Activated CD4-positive, alpha-beta T cell treated with anti-CD3 and anti-CD28 coated beads, Interleukin-2, amount 50 U/mL, for 16 hours (primary cell): ENCODE results near the gene OLFM3.

Source experiments
- DNase-seq: peaks from one replicate; pipeline ENCODE4 v3.0.0-alpha.2; 2020

OLFM3 gene

DNA sequence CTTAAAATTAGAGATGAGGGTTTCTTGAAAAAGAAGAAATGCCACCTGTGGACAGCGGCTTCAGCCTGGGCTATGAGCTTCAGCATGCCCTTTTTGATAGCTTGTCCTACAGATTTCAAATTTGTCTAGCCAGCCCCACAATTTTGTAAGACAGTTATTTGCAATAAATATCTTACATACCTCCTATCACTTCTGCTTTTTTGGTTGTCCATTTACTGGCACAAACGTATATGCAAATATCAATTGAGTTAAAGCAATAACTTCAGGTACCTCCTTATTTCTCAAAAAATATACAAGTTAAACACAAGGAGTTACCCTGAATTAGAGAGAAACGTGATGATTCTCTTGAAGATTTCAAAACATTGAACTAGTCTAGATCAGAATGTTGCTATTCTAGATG, 53.5 kb downstream of the OLFM3 start:
- DNase-seq = no peak

DNA sequence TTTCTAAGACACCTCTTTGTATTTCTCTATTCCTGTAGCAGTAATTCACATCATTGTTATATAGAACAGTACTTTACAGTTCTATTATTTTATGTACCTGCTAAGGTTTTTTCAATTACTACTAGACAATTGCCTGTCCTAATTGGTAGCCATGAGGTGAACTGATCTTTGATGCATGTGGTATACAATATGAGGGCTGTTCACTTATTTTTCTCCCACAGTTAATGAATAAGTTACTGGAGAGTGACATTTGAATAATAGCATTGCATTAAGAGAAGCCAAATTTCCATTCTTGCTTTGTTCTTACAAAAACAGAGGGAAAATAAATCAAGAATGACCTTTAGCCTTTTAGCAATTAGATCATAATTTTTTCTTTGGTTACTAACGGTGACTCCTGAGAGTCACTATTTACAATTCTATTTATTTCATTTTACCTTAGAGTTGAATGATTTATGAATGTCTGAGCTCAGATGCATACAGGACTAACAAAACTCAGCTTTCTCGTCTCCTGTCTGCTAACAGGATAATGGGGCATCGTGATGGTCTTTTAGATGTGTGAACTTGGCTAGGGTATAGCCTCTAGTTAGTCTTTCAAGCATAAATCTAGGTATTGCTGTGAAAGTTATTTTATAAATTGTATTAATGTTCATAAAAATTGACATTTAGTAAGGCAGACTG, 54.1 kb downstream of the OLFM3 start:
- no peak for DNase-seq

- no peak for DNase-seq
Observed at GRCh38 chr1:101938681-101939080, 58.0 kb downstream of the OLFM3 start.

GRCh38 chr1:101929343-101929742, 67.4 kb downstream of the OLFM3 start:
- no peak for DNase-seq

DNA sequence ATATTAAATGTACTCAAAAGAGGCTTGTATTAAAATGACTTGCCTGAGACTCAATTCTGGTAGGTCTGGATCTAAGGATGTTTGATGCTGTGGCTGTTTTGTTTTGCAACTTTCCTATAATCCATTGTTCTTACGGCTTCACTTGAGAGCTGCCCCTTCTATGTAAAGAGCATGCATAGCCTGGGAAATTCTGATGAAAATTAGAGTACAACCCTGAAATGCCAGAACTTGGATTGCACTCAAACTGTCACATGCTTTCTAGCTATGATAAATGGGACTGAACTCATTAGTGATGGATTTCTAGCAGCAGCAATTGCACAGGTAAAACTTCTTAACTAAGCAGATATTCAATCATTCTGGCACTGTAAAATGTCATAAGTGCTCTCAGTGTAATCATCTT, 67.9 kb downstream of the OLFM3 start:
- no peak for DNase-seq

- no peak for DNase-seq
Observed at GRCh38 chr1:101924700-101925099, 72.0 kb downstream of the OLFM3 start.

- no peak for DNase-seq
Observed at GRCh38 chr1:101920577-101920976, 76.1 kb downstream of the OLFM3 start.

DNA sequence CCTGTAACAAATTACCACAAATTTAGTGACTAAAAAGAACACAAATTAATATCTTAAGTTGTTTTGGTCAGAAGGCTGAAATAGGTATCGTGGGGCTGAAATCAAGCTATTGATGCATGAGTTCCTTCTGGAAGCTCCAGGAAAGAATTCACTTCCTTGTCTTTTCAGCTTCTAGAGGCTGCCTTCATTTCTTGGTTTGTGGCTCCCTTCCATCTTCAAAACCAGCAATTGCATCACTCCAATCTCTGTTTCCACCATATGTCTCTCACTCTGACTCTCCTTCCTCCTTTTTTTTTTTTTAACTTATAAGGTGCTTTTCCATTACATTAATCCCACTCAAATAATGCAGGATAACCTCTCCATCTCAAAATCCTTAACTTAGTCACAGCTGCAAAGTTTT, 78.4 kb downstream of the OLFM3 start:
- no peak for DNase-seq

GRCh38 chr1:101915597-101915996, 81.1 kb downstream of the OLFM3 start:
- DNase-seq = no peak

GRCh38 chr1:101914473-101915242, 82.1 kb downstream of the OLFM3 start:
- DNase-seq = no peak

- DNase-seq = no peak
Observed at GRCh38 chr1:101911894-101912293, 84.8 kb downstream of the OLFM3 start.

GRCh38 chr1:101908980-101909379, 87.7 kb downstream of the OLFM3 start:
- no peak for DNase-seq

GRCh38 chr1:101907264-101907663, 89.5 kb downstream of the OLFM3 start:
- DNase-seq = no peak

DNA sequence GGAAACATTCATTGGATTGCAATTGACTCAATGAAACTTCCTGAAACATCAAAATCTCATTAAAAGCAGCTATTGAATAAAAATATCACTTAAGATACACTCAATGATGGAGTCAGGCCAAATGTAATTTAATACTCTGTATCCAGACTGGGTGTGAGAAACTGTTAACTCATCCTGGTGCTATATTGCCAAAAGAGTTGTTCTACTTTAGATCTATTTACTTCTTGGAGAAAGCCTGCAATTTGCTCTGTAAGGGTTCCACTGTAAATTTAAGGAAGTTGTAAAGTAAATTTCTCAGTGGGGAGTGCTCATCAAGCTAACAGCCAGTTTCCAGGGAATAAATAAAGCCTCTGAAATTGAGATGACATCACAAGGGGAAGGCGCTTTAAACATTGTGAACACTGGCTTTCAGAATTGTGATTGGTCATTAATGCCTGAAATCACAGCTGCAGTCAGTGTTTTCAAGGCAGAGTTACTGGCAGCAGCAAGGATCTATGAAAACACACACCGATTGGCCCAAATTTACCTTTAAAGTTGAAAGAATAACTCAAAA, 91.4 kb downstream of the OLFM3 start:
- no peak for DNase-seq

- DNase-seq = no peak
Observed at GRCh38 chr1:101902199-101902598, 94.5 kb downstream of the OLFM3 start.

DNA sequence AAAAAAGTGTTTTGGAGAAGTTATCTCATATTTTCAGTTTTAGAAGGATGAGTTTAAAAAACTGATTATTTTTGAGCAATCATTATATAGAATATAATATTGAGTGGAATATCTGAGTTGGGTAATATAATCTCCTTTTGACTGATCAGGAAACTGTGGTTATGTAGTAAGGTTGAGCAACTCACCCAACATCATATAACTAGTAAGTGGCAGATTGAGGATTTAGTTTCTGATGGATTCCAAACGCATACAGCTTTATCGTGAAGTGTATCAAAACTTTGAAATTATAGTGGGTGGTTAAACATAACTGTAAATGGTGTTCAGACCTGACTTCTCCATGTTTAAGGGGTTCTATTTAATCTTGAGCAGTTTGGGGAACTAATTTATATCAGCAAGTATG, 98.6 kb downstream of the OLFM3 start:
- DNase-seq = no peak

DNA sequence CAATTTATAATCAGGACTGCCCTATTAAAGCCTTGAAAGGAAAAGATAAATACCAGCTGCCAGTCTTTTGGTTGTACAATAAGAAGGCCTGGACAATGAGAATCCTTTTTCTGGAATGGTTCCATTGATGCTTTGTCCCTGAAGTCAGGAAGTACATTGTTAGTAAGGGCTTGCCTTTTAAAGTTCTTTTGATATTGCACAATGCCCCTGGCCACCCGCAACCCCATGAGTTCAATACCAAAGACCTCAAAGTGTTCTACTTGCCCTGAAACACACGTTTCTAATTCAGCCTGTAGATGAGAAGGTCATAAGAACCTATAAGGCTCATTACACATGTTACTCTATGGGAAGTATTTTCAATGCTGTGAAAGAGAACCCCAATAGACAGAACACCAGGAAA, 112.1 kb downstream of the OLFM3 start:
- no peak for DNase-seq

GRCh38 chr1:101875891-101876290, 120.8 kb downstream of the OLFM3 start:
- no peak for DNase-seq

- DNase-seq = no peak
Observed at GRCh38 chr1:101873672-101874071, 123.1 kb downstream of the OLFM3 start.

DNA sequence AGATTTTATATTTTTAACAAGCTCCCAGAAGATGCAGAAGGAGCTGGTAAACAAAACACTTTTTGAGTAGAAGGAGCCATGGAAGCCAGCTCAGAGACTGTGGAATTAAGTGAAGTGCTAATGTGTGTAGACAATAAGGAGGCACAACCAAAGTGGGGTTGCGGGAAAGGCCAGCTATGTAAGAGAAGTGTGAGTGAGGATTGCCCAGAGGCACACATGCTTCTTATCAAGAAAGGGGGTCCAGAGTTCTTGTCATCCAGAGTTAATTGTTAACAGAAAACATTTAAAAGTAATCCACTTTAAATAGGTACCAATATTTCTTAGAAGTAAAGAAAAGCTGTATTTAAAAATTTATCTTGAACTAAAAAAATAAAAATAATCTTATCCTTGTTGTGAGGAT, 136.8 kb downstream of the OLFM3 start:
- no peak for DNase-seq

GRCh38 chr1:101854271-101854670, 142.5 kb downstream of the OLFM3 start:
- no peak for DNase-seq

DNA sequence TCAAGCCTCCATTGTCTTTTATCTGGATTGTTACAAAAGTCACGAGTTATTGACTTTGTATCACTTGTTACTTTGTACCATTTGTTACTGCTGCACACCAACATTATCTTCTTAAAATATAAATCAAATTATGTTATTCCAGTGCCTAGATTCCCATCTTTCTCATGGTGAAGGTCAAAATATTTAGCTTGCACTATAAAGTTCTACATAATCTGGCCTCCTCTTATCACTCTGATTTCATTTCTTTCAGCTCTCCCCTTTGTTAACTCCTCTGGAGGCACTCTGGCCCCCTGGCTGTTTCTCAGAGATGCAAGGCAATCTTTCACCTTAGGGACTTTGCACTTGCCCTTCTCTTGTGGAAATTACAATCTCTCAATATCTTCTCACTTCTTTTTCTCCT, 143.8 kb downstream of the OLFM3 start:
- no peak for DNase-seq

DNA sequence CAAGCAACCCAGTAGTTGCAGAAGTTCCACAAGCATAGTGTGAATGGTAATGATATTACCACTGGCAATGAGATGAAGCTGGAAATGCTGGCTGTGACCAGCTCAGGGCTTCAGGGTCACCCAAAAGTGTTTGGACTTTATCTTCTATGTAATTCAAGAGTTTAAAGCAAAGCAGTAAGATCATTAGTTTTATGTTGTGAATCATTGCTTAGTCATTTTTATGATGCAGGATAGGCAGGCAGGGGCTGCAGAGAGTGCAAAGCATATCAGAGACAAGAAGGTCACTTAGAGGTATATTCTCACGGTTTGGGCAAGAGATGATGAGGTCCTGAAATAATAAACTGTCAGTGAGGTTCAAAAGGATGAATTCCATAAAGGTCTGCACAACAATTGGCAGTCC, 147.4 kb downstream of the OLFM3 start:
- DNase-seq = no peak

DNA sequence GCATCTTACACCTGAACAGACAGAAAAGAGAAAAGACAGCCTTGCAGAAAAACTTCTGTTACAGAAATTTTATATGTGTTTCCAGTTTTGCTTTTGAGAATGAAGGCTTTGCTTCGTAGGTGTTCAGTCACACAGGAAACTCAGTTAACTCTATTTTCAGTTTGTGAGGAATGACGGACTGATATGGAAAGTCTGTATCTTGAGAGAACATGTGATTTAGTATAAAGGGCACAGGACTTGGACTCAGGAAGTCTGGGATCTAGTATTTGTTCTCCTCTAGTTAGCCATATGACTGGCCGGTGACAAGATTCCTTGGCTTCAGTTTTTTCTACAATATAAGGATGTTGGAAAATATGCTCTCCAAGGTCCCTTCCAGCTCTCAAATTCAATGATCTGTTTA, 149.1 kb downstream of the OLFM3 start:
- no peak for DNase-seq

DNA sequence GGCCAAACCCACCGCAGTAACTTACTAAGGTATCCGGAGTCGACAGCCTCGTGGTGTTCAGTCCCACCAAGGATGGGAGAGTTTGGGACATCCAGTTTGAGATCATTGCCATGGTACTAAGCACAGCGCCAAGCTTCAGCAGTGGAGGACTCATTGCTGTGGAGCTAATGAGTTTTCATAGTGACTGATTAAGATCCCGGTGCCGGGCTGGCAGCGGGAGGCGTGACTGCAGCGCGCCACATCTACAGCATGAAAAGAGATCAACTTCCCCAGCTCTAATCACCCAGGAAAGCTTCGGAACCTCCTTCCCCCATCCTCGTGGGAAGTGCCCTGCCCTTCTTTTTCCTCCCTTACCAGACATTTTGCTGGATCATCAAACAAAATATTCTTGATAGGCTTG, 149.9 kb downstream of the OLFM3 start:
- no peak for DNase-seq
